GM21515 (cell line): ENCODE measurements around the gene TEX19.

Source experiments
- ATAC-seq: cut with Tn5 transposase; IDR thresholded peaks from one replicate; pipeline ENCODE4 v1.9.1; 2021; ENCODE audit not compliant: unreplicated experiment

The TEX19 gene

GRCh38 chr17:82388223-82388921 is 29.3 kb downstream of the TEX19 start:
- no peak for ATAC-seq

DNA sequence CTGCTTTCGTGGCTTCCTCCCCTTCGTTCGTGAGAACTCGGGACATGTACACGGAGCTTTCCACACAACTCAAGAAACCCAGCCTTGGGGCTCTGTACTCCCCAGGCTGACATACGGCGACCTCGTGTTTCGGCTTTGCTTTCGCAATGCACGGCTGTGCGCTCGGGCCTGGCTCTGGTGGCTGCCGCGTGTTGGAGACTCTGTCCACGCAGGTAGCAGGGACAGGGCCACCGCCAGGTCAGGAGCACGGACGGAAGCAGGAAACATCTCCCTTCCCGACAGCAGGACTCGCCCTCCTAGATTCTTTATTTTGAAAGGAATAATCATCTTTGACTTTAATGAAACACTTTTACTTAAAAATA is 29.9 kb downstream of the TEX19 start:
- no peak for ATAC-seq

DNA sequence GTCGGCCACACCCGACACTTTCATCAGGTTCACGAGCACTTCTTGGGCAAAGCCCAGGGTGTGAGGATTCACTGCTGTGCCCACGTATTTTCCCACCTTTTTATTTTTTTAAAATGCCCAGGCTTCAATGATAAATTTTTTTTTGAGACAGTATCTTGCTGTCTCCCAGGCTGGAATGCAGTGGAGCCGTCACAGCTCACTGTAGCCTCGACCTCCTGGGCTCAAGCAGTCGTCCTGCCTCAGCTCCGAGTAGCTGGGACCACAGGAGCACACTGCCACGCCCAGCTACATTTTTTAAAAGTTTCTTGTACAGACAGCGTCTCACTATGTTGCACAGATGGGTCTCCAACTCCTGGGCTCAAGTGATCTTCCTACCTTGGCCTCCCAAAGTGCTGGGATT is 30.3 kb downstream of the TEX19 start:
- ATAC-seq: no peak

DNA sequence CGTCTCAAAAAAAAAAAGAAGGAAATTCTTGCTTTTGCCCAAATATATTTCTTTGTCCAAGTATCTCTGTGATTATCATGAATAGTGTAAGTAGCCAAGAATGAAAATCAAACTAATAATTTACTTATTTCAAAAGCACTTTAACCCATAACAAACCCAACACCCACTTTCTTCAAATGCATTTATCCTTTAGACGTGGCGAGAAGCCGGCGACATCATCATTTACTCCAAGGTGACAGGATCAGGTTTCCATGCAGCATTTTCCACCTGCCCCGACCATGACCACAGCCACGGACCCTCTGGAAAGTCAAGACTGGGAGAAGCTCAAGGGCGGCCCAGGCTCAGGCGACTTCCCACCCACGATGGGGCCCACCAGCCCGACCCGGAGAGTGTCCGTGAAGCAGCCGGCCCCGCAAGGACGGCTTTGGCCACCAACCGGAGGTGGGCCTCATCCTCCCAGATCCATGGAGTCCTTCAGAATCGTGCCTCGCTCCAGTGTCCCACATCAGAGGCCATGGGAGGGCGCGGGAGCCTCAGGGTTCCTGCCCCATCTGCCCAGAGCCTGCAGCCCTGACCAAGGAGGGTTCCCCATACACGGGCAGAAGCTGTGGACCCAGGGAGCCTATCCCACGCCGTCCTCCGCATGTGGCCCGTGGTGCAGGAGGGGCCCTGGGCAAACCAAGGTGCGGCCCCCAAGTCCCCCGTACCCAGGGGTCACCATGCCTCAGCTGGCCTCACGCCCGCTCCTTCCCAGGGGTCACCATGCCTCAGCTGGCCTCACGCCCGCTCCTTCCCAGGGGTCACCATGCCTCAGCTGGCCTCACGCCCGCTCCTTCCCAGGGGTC is 31.2 kb downstream of the TEX19 start:
- no peak for ATAC-seq

DNA sequence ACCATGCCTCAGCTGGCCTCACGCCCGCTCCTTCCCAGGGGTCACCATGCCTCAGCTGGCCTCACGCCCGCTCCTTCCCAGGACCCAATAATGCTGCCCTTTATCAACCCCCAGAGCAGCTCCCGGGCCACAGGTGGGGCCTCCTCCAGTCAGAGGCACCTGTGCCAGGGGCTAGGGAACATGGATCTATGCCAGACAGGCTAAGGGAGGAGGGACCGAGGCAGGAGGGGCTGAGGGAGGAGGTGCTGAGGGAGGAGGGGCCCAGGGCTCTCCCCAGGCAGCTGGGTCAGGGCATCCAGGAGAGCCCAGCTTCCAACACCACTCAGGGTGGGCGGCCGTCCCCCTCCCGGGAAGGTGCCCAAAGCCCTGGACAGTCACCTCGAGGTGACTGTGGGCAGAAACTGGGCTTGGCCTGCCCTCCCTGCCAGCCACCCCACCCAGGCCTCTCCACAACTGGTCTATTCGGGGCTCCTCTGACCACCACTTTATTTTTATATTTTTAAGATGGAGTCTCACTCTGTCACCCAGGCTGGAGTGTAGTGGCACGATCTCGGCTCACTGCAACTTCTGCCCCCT is 31.9 kb downstream of the TEX19 start:
- no peak for ATAC-seq

GRCh38 chr17:82391496-82392066 is 32.5 kb downstream of the TEX19 start:
- ATAC-seq: no peak

- no peak for ATAC-seq
Observed at GRCh38 chr17:82392209-82392920, 33.3 kb downstream of the TEX19 start.

- ATAC-seq: no peak
Observed at GRCh38 chr17:82392941-82393340, 33.9 kb downstream of the TEX19 start.

- ATAC-seq: no peak
Observed at GRCh38 chr17:82394278-82394677, 35.2 kb downstream of the TEX19 start.

DNA sequence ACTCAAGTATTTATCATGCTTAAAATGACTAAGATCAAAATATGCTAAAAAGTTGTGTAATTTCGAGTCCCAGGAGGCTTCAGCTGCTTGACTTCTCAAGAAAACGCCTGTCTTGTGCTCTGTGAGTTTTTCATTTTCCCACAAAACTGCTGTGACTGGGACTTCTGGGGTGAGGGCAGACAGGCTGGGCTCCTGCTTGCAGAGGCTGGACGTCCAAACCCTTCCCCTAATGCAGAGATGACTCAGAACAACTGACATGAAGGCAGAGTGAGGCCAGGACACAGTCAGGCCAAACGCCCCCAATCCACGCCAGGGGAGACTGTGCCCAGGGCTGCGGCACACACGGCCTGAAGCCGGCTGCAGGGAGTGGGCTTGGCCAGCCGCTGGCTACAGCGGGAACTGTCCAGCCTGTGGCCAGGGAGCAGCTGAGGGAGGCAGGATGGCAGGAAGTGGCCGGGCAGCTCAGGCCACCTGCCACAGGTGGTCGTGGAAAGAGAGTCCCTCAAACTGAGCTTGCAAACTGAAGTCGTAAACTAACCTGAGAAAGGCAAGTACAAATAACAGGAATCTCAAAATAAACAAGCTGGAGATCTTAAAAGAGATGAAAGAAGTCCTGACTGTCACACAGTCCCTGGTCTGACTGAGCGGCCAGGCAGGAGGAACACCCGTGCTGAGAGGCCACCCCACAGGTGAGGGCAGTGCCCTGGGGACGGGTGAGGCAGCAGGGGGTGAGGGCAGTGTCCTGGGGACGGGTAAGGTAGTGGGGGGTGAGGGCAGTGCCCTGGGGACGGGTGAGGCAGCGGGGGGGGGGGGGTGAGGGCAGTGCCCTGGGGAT is 37.8 kb downstream of the TEX19 start:
- no peak for ATAC-seq

- no peak for ATAC-seq
Observed at GRCh38 chr17:82397449-82398335, 38.6 kb downstream of the TEX19 start.

- ATAC-seq: no peak
Observed at GRCh38 chr17:82399041-82399441, 40.0 kb downstream of the TEX19 start.

DNA sequence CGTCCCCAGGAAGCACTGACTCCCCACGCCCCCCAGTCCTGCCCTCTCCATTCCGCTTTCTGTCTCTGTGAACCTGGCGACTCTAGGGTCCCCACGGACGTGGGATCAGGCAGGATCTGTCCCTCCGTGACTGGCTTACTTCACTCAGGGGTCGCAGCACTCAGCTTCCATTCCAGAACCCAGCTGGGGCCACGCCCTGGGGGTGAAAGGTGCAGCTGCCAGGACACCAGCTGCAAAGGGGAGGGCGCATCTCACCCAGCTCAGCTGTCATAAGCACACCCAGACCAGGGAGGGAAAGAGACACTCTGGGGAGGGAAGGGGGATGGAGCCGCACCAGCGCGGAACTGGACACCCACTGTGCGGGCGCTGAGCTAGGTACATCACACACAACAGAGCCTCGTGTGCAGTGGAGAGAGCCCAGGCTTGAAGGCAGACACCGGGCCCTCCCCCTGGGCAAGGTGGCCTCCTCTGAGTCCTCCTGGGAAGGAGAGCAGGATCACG is 40.6 kb downstream of the TEX19 start:
- ATAC-seq: no peak

GRCh38 chr17:82400206-82400605 is 41.2 kb downstream of the TEX19 start:
- no peak for ATAC-seq

- ATAC-seq: peak; percentile 47
Observed at GRCh38 chr17:82400830-82401229, 41.8 kb downstream of the TEX19 start.

DNA sequence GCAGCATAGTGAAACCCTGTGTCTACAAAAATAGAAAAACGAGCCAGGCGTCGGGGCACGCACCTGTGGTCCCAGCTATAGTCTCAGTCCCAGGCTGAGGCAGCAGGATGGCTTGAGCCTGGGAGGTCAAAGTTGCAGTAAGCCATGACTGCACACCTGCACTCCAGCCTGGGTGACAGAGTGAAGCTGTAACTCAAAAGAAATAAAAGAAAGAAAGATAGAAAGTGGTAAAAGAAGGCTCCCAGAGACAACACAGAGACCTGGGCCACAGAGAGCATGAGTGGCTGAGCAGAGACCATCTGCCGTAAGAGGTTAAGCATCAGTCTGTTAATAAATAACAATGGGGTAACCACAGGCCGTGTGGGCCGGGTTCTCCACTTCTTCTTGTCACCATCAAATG is 43.8 kb downstream of the TEX19 start:
- ATAC-seq: no peak

GRCh38 chr17:82403662-82404660 is 44.9 kb downstream of the TEX19 start:
- ATAC-seq: no peak

- no peak for ATAC-seq
Observed at GRCh38 chr17:82405051-82405450, 46.0 kb downstream of the TEX19 start.
